HG03066 (cell line): ENCODE results near the gene ZCCHC17.
A peak's percentile ranks its signal among the peaks of the same experiment; 100 is the strongest.
"Not testable (repeated sequence)": the region's sequence is repeated elsewhere in the genome, so short reads cannot be mapped to it uniquely, and the experiment has no call there.

ENCODE experiments used
- ATAC-seq: cut with Tn5 transposase; IDR thresholded peaks from one replicate; pipeline ENCODE4 v1.9.1; 2021; ENCODE audit warnings: low read depth; ENCODE audit not compliant: unreplicated experiment

Gene ZCCHC17, protein sequence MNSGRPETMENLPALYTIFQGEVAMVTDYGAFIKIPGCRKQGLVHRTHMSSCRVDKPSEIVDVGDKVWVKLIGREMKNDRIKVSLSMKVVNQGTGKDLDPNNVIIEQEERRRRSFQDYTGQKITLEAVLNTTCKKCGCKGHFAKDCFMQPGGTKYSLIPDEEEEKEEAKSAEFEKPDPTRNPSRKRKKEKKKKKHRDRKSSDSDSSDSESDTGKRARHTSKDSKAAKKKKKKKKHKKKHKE

DNA sequence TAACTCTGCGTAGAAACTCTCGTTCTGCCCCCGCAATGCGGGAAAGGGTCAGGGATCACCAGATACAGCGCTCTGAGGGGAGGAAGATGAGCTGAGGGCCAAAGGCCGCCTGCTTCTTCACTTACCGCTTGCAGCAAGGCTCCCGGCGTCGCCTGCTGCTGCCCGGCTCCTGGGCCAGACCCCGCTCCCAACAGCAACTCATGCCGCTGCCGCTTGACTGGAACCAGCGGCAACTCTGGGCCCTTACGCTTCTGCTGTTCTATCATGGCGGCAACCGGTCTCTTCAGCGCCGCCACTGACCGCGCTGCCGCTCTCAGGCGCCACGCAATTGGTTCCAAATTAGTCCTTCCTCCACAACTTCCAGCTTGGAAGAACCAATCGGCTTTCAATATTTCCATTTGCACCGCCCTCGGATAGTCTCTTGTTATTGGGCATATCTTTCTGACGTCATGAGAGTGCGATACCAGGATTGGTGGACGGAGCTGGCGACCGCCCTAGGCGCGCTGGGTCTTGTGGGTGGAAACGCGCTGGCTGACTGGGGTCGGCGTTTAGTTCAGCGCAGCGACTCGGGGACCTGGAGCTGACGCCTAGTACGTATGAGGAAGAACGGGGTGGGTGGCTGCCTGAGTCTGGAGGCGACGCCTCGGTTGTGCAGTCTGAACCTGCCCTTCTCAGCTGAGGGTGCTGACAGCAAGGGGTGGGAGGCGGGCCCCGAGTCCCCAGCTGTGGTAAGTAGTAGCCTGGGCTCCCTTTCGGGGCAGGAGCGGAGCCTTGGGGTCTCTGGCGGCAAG, at the start of gene ZCCHC17, which contains the start of gene SNRNP40:
ZCCHC17 (plus strand) TSS at position 547 of the 791 bp plus-strand sequence. CDS start 13,067 bp downstream, outside the sequence.
SNRNP40 (minus strand) TSS at position 303 of the 791 bp plus-strand sequence; CDS start at position 266, 37 bp downstream.
- peak; percentile 96 for ATAC-seq

DNA sequence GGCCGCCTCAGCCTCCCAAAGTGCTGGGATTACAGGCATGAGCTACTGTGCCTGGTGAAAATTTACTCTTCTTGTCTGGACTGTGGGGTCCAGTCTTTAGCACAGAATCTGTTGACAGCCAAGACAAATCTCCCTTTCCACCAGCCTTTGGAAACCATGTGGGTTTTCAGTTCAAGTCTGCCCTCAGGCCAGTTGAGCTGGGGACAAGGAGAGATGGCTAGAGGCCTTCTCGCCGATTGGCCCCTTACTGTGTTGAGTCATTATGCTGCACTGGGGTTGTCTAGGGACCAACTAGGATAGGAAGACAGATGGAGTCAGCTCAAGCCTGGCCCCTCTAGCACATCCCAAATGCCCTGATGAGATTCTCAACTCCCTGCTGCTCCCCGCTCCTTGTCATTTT, 48.6 kb upstream of the ZCCHC17 start:
- ATAC-seq = no peak

DNA sequence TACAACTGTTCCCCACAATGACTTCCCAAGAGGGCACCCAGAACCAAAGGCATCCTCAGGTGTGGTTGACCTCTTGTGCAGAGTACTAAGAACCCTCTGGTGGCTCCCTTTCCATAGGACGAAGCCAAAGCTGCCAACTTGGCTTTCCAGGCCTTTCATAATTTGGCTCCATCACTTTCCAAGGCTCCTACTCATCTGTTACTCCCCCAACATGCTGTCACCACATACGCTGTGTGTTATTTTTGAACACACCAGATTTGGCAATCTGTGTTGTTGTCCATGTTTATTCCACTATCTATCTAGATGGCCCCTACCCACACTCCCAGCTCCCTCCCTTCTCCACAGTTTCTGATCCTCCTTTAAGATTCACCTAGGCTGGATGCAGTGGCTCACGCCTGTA, 47.0 kb upstream of the ZCCHC17 start:
- ATAC-seq = no peak

DNA sequence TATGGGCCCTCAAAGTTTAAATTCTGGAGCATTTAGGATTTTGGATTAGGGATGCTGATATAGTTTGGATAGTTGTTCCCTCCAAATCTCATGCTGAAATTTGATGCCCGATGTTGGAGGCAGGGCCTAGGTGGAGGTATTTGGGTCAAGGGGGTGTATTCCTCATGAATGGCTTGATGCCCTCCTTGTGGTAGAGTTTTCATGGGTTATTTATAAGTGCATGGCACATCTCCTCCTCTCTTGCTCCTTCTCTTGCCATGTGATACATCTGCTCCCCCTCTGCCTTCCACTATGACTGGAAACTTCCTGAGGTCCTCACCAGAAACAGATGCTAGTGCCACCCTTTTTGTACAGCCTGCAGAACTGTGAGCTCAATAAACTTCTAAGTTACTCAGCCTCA, 39.6 kb upstream of the ZCCHC17 start:
- ATAC-seq = no peak

DNA sequence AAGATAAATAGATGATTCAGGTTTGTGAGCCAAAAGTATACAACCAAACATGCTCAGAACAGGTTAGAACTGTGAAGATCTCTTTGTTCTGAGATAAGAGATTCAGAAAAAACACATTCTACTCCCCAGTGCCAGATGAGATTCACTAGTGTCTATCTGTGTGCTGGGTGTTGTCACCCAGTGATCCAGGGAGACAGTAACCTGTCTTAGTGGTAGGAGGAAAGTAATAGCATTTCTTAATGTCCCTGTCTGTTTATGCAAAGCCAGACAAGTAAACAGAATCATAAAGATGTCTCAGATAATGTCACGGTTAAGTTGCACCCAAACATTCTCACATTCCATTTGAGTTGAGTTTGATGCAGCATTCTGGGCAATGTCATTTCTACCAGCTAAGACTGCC, 38.3 kb upstream of the ZCCHC17 start:
- ATAC-seq = no peak

DNA sequence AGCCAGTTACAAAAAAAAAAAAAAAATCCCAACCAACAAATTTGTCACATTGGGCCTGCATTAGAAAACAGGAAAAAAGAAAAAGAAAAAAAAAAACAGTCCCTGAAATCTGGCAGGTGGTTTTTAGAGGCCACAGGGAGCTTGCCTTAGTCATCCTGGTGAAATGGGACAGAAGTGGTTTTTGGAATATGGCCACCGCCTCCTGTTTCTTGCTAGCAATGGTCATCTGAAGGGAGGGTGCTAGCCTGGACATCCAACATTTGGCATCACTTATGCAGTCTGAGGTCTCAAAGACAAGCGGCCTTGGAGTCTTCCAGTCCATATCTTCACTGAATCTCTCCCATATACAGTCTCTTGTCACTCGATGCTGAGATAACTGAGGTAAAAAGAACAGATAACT, 37.1 kb upstream of the ZCCHC17 start:
- no peak for ATAC-seq

DNA sequence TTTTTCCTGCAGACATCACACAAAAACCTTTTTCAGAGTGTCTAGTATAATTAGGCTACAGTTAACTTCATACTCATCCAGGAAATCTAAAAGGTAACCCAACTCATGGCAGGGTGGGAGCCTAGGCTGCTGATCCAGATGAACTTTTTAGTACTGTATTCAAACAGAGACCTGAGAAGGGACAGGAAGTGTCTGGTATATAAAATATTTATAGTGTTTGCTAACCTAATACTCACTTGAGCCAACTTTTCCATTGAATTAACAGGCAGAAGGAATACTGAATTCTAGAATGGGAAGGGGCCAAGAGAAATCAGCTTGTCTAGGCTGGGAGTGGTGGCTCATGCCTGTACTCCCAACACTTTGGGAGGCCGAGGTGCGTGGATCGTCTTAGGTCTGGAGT, 34.9 kb upstream of the ZCCHC17 start:
- ATAC-seq = no peak

DNA sequence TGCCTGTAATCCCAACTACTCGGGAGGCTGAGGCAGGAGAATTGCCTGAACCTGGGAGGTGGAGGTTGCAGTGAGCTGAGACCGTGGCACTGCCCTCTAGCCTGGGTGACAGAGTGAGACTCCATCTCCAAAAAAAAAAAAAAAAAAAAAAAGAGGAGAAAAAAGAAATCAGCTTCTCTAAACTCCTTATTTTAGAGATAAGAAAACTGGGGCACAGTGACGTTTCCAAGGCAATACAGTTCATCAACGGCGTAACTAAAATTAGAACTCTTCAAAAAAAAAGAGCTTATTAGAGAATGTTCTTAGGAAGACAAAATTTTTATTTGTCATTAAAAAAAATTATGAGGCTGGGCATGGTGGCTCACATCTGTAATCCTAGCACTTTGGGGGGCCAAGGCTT, 34.4 kb upstream of the ZCCHC17 start:
- ATAC-seq = not testable (repeated sequence)

DNA sequence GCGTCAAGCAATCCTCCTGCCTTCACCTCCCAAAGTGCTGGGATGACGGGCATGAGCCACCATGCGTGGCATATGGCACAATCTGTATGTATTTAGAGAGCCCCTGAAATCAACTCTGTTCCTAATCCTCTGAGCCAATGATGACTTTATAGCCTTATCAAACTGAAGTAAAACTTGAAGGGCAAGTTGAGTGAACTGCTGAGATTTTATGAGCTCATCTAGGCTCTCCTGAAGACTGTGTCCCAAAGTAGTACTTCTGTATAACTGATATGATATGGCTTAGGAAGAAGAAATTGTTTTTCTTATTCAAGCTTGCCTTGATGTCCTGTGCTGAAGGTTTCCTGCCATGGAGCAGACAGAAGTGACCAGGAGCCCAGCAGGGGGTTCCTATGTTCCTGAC, 33.4 kb upstream of the ZCCHC17 start:
- ATAC-seq = no peak

DNA sequence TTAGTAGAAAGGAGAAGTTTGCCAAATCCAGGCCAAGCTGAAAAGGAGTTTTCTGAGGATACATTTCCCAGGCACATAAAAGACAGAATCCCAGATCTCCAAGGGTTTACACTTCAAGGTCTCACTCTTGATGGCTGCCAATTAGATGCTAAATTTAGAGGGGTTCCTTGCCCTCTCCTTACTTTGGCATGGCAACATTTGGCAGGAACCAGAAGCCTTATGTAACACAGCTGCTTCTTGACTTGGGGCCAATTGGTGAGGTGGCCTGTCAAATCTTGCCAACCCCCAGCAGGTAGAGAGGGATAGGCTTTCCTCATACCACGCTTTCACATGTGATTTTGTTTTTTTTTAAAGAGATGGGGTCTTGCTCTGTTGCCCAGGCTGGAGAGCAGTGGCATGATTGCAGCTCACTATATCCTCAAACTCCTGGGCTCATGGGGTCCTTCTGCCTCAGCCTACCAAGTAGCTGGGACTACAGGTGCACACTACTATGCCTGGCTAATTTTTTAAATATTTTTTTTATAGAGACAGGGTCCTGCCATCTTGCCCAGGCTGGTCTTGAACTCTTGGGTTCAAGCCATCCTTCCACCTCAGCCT, 31.9 kb upstream of the ZCCHC17 start:
- ATAC-seq = no peak

DNA sequence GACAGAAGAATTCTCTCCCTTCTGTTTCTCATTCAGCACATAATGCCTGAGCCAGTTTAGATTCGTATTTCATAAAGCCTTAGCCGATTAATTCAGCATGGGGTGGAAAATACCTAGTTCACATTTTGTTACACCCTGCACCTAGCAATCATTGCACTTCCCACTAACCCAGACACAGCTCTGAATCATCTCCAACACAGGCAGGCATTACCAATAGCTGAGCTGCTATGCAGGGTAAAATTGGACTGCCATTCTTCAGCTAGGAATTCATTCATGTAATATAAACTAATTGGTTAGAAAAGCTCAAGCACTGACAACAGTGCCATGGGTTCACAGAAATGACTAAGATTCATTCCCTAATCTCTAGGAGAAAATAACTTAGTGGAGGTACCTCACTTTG, 30.3 kb upstream of the ZCCHC17 start:
- no peak for ATAC-seq

DNA sequence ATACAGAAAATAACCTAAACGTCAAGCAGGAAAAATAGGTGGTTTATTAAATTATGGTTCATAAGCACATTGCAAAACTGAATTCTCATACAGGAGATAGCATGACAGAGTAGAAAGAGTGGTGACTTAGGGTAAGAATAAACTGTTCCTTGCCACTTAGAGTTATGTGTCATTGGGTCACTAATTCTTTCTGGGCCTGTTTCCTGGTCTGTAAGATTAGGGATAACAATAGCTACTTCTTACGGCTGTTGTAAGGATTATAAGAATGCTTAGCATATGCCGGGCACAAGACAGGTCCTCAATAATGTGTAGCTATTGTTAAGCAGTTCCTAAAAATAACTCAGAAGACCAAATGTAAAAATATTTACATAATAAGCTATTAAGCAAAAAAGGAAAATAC, 24.5 kb upstream of the ZCCHC17 start:
- no peak for ATAC-seq

DNA sequence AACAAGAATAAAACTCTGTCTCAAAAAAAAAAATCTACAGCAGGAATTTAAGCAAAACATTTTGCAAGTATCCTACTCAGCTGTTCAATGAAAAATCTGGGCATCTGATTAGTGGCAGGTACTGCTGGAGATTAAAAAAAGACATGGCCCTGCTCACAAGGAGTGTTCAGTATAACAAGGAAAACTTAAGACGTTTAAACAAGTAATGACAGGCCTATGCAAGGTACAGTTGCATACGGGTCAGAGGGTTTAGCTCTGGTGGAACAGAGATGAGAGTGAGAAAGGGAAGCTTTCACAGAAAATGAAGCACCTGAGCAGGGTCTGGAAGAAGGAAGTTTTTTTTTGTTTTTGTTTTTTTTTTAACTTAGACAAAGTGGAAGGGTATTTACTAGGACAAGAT, 23.2 kb upstream of the ZCCHC17 start:
- no peak for ATAC-seq

DNA sequence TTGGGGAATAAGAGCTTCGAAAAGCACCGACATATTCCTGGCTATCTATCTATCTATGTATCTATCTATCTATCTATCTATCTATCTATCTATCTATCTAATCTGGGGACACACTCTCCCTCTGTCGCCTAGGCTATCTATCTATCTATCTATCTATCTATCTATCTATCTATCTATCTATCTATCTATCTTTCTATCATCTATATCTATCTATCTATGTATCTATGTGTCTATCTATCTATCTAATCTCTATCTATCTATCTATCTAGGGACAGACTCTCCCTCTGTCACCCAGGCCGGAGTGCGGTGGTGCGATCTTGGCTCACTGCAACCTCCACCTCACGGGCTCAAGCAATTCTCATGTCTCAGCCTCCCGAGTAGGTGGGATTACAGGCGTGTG, 14.4 kb upstream of the ZCCHC17 start:
- not testable (repeated sequence) for ATAC-seq

DNA sequence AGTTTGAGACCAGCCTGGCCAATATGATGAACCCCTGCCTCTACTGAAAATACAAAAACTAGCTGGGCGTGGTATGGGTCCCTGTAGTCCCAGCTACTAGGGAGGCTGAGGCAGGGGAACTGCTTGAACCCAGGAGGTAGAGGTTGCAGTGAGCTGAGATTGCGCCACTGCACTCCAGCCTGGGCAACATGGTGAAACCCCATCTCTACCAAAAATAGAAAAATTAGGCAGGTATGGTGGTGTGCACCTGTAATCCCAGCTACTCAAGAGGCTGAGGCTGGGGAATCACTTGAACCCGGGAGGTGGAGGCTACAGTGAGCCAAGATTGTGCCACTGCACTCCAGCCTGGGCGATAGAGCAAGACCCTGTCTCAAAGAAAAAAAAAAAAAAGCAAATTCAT, 9.0 kb upstream of the ZCCHC17 start:
- not testable (repeated sequence) for ATAC-seq

DNA sequence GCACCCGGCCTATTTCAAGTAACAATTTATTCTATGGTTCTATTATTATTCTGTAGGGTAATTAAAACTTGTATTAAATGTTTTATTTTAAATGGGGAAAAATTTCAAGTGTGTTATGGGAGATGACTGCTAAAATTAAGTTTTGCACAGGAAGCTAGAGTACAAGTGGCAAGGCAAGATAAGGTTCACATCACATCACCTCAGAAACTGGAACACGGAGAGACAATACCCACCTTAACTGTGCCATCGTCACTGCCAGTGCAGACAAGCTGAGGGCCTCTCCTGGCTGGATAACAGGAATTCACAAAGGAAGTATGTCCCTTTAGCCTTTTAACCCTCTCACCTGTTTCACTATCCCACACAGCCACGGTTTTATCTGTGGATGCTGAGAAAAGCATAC, 7.8 kb upstream of the ZCCHC17 start:
- no peak for ATAC-seq

DNA sequence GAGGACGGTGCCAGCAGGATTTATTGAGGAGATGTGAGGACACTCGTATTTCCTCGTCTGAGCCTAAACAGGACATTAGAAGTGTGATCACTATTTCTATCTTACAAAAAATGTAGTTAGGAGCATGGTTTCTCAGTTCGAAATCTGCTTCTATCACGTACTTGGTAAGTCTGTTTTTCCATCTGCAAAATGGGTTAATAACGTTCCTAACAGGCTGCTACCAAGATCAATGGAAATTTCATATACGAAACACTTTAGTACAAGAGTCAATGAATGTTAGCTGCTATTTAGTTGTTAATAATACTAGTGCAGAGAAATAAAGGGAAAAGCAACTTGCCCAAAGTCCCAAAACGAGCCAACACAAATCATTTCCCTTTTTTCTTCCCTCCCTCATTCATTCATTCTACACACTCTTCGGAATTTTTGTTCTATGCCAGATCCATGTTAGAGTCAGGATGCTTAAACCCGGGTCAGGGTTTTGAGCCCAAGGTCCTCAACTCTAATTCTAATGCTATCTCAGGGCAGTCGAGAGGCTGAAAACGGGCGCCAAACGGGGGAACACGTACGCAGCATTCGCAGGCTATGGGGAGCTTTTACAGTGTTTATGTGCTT, 852 bp upstream of the ZCCHC17 start:
- no peak for ATAC-seq

DNA sequence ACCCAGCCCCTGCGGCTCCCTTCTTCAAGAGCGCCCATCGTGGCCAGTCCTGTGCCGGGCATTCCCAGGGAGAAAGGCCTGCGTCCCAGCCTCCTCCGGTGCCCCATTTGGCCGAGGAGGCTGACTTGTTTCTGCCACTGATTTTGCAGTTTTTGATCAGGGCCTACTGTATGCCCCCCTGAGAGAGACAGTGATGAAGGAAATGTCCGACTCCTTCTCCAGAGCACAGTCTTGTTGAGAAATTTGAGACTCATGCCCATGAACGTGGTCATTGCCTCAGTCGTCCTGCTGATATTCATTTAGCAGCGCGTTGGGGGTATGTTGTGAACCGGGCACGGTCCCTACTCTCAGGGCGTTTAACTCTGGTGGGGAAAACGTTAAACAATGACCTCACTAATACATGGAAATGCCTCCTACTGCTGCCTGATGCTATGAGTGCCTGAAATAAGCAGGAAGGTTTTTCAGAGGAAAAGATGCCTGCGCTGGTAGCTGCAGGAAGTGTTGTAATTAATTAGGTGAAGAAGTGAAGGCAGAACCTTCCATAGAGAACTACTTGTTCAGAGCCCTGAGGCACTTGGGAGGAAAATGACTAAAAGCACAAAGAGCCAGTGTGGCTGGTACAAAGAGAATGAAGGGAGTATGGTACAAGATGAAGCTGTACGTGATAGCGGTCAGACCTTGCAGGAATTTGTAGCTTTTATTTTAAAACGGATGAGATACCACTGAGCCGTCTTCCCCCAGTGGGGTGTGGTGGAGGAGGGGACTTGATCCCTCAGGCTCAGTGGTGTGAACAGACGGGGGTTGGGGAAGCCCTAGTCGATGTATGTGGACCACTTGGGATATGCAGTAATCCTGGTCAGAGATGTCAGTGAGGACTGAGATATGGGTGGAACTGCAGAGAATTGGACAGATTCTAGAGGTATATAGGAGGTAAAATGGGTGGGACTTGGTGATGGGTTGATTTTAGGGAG, 730 bp downstream of the ZCCHC17 start:
- no peak for ATAC-seq

DNA sequence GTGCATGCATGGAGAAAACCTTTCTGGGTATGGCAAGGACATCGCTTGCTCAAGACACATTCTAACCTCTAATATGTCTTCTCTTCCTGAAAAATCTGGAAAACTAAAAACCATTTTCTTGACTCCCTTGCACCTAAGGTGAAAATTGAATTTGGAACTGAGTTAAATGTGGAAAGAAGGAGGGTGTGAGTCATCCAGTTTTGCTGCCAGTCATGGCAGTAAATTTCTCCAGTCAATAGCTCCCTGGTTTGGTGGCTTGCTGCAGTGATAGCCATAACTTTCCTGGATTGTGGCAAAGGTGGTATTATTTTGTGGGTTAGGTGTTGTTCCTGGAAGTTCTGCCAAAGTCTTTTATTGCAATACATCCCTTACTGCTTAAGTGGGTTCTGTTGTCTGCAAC, 2.5 kb downstream of the ZCCHC17 start:
- no peak for ATAC-seq

DNA sequence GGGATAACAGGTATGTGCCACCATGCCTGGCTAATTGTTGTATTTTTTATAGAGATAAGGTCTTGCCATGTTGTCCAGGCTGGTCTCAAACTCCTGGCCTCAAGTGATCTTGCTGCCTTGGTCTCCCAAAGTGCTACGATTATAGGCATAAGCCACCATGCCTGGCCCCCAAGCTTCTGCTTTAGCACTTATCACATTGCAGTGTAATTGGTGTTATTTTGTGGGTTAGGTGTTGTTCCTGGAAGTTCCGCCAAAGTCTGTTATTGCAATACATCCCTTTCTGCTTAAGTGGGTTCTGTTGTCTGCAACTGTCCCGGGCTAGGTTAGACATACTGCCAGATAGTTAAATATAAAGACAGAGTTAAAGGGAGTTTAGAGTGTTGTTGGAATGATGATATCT, 3.4 kb downstream of the ZCCHC17 start:
- ATAC-seq = no peak
